AG09309 (cell line): ENCODE data around the gene TYROBP.

Experiments
- DNase-seq: peaks from one replicate; pipeline ENCODE4 v3.0.0-alpha.2; 2010; ENCODE audit warnings: low read depth
- H3K4me3 ChIP-seq: 2 replicates; pipeline ENCODE4 v1.5.1; 2011; ENCODE audit warnings: mild to moderate bottlenecking, low read depth, low read length, moderate library complexity; ENCODE audit not compliant: control insufficient read depth
- CTCF ChIP-seq: IDR thresholded peaks from 2 replicates; pipeline ENCODE4 v1.5.1; 2011; ENCODE audit warnings: mild to moderate bottlenecking, low read depth, low read length, inconsistent platforms; ENCODE audit not compliant: insufficient read depth, control insufficient read depth; ENCODE audit errors: missing control alignments

Gene TYROBP

GRCh38 chr19:35943321-35944301 is 35.5 kb upstream of the TYROBP start:
- no peak overlapping the region for H3K4me3 ChIP-seq
- no peak for TF ChIP-seq CTCF
- DNase-seq = no peak

- TF ChIP-seq CTCF = no peak
- no peak for DNase-seq
- no peak overlapping the region for H3K4me3 ChIP-seq
These were observed 34.1 kb upstream of the TYROBP start for GRCh38 chr19:35942235-35942634.

DNA sequence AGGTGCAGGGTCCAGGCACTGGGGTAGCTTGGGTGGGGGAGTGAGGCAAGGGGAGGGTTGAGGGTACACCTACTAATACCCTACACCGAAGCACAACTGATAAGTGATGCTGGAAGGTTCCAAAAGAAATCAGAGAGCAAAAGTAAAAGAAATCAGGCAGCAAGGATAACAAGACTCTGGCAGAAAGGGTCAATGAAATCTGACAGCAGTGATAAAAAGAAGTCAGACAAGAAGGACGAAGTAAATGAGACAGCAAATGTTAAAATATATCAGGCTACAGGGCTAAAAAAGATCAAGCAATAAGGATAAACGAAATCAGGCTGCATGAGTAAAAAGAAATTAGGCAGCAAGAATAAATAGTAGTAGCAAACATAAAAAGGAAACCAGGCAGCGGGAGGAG is 32.7 kb upstream of the TYROBP start:
- TF ChIP-seq CTCF = no peak
- DNase-seq = no peak
- H3K4me3 ChIP-seq = no peak overlapping the region

GRCh38 chr19:35940078-35940775 is 32.1 kb upstream of the TYROBP start:
- no peak for DNase-seq
- no peak for TF ChIP-seq CTCF
- no peak overlapping the region for H3K4me3 ChIP-seq

DNA sequence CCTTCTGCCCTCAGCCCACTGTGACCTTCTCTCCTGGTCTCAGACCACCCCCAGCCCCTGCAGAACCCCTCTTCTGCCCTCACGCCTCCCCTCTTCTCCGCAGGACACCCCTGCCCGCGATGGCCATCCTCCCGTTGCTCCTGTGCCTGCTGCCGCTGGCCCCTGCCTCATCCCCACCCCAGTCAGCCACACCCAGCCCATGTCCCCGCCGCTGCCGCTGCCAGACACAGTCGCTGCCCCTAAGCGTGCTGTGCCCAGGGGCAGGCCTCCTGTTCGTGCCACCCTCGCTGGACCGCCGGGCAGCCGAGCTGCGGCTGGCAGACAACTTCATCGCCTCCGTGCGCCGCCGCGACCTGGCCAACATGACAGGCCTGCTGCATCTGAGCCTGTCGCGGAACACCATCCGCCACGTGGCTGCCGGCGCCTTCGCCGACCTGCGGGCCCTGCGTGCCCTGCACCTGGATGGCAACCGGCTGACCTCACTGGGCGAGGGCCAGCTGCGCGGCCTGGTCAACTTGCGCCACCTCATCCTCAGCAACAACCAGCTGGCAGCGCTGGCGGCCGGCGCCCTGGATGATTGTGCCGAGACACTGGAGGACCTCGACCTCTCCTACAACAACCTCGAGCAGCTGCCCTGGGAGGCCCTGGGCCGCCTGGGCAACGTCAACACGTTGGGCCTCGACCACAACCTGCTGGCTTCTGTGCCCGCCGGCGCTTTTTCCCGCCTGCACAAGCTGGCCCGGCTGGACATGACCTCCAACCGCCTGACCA is 31.4 kb upstream of the TYROBP start:
- TF ChIP-seq CTCF = no peak
- no peak for DNase-seq

More for the DNA sequence above, 31.4 kb upstream of the TYROBP start:
- H3K4me3 ChIP-seq = no peak overlapping the region
